A673 (cell line): Measurements from ENCODE around the gene PRKCA. TPM values are rescaled to one million over a fixed set of nuclear protein-coding genes. Genes with fewer than 3 reads are reported as not detected.

Source experiments
- BruUV-seq: library from RNA; stranded (reverse); fragments of 400-500 nt; replicated peaks from 2 replicates; lab custom pipeline; 2021; lab: Mats Ljungman, UMichigan
- CTCF ChIA-PET: fragments of 300-600 bp; sonication (Branson Sonifier 250); formaldehyde crosslinking; loops from one replicate; lab custom pipeline; 2022; ENCODE audit warnings: antibody characterized with exemption; lab: Charles Lee
- POLR2A ChIA-PET: fragments of 300-600 bp; sonication (Branson Sonifier 250); formaldehyde crosslinking; loops from one replicate; lab custom pipeline; 2022; ENCODE audit warnings: antibody characterized with exemption; ENCODE audit not compliant: low non-redundant PET; lab: Charles Lee
- DNase-seq: peaks from one replicate; pipeline ENCODE4 v3.0.0-alpha.2; 2015; ENCODE audit warnings: low spot score
- H3K27ac ChIP-seq: fragments of 200-600 bp; sonication (generic); 2 replicates; pipeline ENCODE4 v1.5.1; 2016; ENCODE audit warnings: mixed run types, low read depth, mild to moderate bottlenecking, mixed read lengths, antibody characterized with exemption, low read length; ENCODE audit not compliant: poor library complexity, severe bottlenecking
- H3K27me3 ChIP-seq: fragments of 200-600 bp; sonication (generic); replicated peaks from 2 replicates; pipeline ENCODE4 v1.6.1; 2017; ENCODE audit warnings: mixed run types, low read depth, mild to moderate bottlenecking, mixed read lengths, antibody characterized with exemption, low read length; ENCODE audit not compliant: insufficient read depth, poor library complexity
- H3K36me3 ChIP-seq: fragments of 200-600 bp; sonication (generic); 2 replicates; pipeline ENCODE4 v1.6.1; 2016; ENCODE audit warnings: mixed run types, mild to moderate bottlenecking, mixed read lengths, antibody characterized with exemption, low read length; ENCODE audit not compliant: insufficient read depth, poor library complexity, severe bottlenecking
- H3K4me1 ChIP-seq: fragments of 200-600 bp; sonication (generic); 2 replicates; pipeline ENCODE4 v1.6.1; 2017; ENCODE audit warnings: mixed run types, mild to moderate bottlenecking, mixed read lengths, antibody characterized with exemption, low read length; ENCODE audit not compliant: insufficient read depth, poor library complexity, severe bottlenecking
- H3K4me3 ChIP-seq: fragments of 200-600 bp; sonication (generic); 2 replicates; pipeline ENCODE4 v1.5.1; 2016; ENCODE audit warnings: low read depth, mixed run types, mild to moderate bottlenecking, mixed read lengths, low read length; ENCODE audit not compliant: poor library complexity, severe bottlenecking
- H3K9me3 ChIP-seq: fragments of 200-600 bp; sonication (generic); 2 replicates; pipeline ENCODE4 v1.6.1; 2016; ENCODE audit warnings: mixed run types, low read depth, mild to moderate bottlenecking, mixed read lengths, antibody characterized with exemption, low read length; ENCODE audit not compliant: poor library complexity, severe bottlenecking
- CTCF ChIP-seq: fragments of 300-800, 200-600 bp; sonication (generic); conservative IDR thresholded peaks from 2 replicates; pipeline ENCODE4 v1.5.1; 2017; ENCODE audit warnings: low read depth, mild to moderate bottlenecking, antibody characterized with exemption, low read length, moderate library complexity, mixed read lengths
- EZH2 ChIP-seq: fragments of 200-600 bp; sonication (generic); IDR thresholded peaks from 2 replicates; pipeline ENCODE4 v1.6.1; 2017; ENCODE audit warnings: borderline replicate concordance, low read depth, mild to moderate bottlenecking, mixed read lengths, antibody characterized with exemption, low read length; ENCODE audit not compliant: poor library complexity, severe bottlenecking
- intact Hi-C: fragments of 100-400 bp; cut with micrococcal nuclease; formaldehyde crosslinking; loops from one replicate; pipeline ENCODE4 v1.10.0; 2022; ENCODE audit not compliant: unreplicated experiment
- total RNA-seq: library from RNA; stranded (reverse); gene quantifications from 2 replicates; pipeline ENCODE4 v1.2.3, GENCODE V29; 2021

PRKCA gene
- total RNA-seq, 1 experiment from 2014 or later = 16.3 TPM

- TF ChIP-seq CTCF = no peak
- TF ChIP-seq EZH2 = no peak
- no TSS peak for BruUV-seq
- intact Hi-C loops = loop anchor here (5.0 to 10.0 kb wide), 2 partner anchors 248 to 430 kb away; no protein-coding TSS in a partner anchor
- Histone ChIP-seq H3K4me1 (no peaks in the 10 kb centered on the region), H3K9me3 (no peaks in the 10 kb centered on the region), H3K36me3 (no peaks in the 10 kb centered on the region), H3K27ac (no peak overlapping the region), H3K4me3 (no peak overlapping the region), H3K27me3 (no peaks in the 10 kb centered on the region)
- no peak for DNase-seq
- POLR2A ChIA-PET = no interaction called here
- CTCF ChIA-PET = interaction anchor here (1.5 kb wide), 1 partner anchor 217 kb away, joined by 3 read pairs; no protein-coding TSS in a partner anchor
Observed at GRCh38 chr17:66726846-66727245, 424.4 kb downstream of the PRKCA start.

- ChIA-PET CTCF (interaction anchor here (0.6 to 1.5 kb wide), 6 partner anchors 10 to 430 kb away, joined by 3 to 14 read pairs (median 4); no protein-coding TSS in a partner anchor), POLR2A (no interaction called here)
- no peak overlapping the region for H3K27ac ChIP-seq
- BruUV-seq = no TSS peak
- H3K4me1 ChIP-seq = no peaks in the 10 kb centered on the region
- peak; percentile 80 for DNase-seq
- TF ChIP-seq CTCF = peak; percentile 90
- no peak for TF ChIP-seq EZH2
- intact Hi-C loops = loop anchor here (1.0 to 10.0 kb wide), 3 partner anchors 172 to 429 kb away; no protein-coding TSS in a partner anchor
- H3K9me3 ChIP-seq = no peaks in the 10 kb centered on the region
- no peak overlapping the region for H3K4me3 ChIP-seq
- no peaks in the 10 kb centered on the region for H3K36me3 ChIP-seq
- H3K27me3 ChIP-seq = no peaks in the 10 kb centered on the region
Observed at GRCh38 chr17:66727634-66728570, 425.5 kb downstream of the PRKCA start.

- intact Hi-C loops = no loop called here
- H3K4me1 ChIP-seq = no peaks in the 10 kb centered on the region
- no TSS peak for BruUV-seq
- H3K4me3 ChIP-seq = no peak overlapping the region
- no peak for TF ChIP-seq CTCF
- no peak for TF ChIP-seq EZH2
- H3K27ac ChIP-seq = no peak overlapping the region
- POLR2A ChIA-PET = no interaction called here
- CTCF ChIA-PET = no interaction called here
- no peaks in the 10 kb centered on the region for H3K36me3 ChIP-seq
- H3K9me3 ChIP-seq = no peaks in the 10 kb centered on the region
- no peak for DNase-seq
- H3K27me3 ChIP-seq = no peaks in the 10 kb centered on the region
Observed at GRCh38 chr17:66730461-66730923, 428.1 kb downstream of the PRKCA start.
